Measurements from ENCODE around the gene COL20A1. TPM values are rescaled to one million over a fixed set of nuclear protein-coding genes. Genes with fewer than 3 reads are reported as not detected.

Gene COL20A1
- total RNA-seq, 1 experiment from 2014 or later, result 2.3 TPM

DNA sequence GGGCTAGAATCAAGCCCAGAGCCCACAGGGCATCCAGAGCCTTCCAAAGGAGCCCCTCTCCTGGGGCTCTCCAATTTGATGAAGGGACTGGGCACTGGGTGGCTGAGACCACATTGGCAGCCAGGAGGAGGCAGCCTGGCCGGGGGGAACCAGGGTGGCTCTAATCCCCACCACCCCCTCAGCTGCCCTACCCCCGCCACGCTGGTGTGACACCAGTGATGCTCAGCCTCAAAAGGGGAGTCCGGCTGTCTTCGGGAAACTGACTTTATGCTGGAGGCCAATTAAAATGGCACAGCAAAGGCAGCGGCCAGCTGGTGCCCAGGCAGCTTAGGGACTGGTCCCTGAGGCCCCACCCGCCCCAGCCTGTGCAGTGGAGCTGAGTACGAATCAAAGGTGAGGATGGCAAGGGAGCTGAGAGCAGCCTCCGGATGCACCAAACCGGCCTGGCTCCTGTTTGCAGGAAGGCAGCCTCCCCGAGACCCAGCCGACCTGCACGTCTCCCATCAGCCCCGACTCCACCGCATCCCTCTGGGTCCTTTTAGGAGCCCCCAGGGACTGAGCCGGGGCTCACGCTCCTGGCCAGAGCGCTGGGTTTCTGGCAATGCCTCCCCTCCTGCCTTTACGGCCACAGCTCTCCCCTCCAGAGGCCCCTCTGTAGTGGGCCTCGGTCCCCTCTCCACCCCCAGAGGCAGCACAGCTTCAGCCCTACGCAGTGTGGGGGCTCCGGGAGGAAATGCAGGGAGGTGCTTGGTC, 39.7 kb downstream of the COL20A1 start:
- TF ChIP-seq, protein P1, sequence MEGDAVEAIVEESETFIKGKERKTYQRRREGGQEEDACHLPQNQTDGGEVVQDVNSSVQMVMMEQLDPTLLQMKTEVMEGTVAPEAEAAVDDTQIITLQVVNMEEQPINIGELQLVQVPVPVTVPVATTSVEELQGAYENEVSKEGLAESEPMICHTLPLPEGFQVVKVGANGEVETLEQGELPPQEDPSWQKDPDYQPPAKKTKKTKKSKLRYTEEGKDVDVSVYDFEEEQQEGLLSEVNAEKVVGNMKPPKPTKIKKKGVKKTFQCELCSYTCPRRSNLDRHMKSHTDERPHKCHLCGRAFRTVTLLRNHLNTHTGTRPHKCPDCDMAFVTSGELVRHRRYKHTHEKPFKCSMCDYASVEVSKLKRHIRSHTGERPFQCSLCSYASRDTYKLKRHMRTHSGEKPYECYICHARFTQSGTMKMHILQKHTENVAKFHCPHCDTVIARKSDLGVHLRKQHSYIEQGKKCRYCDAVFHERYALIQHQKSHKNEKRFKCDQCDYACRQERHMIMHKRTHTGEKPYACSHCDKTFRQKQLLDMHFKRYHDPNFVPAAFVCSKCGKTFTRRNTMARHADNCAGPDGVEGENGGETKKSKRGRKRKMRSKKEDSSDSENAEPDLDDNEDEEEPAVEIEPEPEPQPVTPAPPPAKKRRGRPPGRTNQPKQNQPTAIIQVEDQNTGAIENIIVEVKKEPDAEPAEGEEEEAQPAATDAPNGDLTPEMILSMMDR (conservative IDR thresholded peaks at IDR 0.05), result no peak
- Mint-ChIP-seq H3K27me3 (ENCODE audit: low read depth) (peaks cover 35% of the 10 kb centered on the region), H3K36me3 (ENCODE audit: insufficient read depth in 1 of 3, low read depth in 3 of 3) (peaks cover 0 to 9% (median 8%) of the 10 kb centered on the region in 3 experiments; a peak in 5 of 7 replicates), H3K4me1 (peaks cover 0 to 9% of the 10 kb centered on the region in 2 experiments; a peak in 3 of 4 replicates), H3K4me3 (no peak overlapping the region), H3K27ac (no peak overlapping the region), H3K9me3 (peaks cover 6 to 19% of the 10 kb centered on the region in 2 experiments)
- no peak overlapping the region for H3K56ac ChIP-seq (ENCODE audit: insufficient read length, low read depth, low read length)
- no peaks in the 10 kb centered on the region for H3K9me3 ChIP-seq (ENCODE audit: control insufficient read depth, low read depth, low read length)
- H3K18ac ChIP-seq (ENCODE audit: insufficient read length, low read depth, low read length), result no peak overlapping the region
- no peak overlapping the region for H2BK12ac ChIP-seq (ENCODE audit: insufficient read length, low read depth, low read length)
- H2BK15ac ChIP-seq (ENCODE audit: low read depth, low read length), result no peak overlapping the region
- no peak overlapping the region for H3K4me2 ChIP-seq (ENCODE audit: insufficient read depth, insufficient read length, low read length)
- DNase-seq, result no peak
- no peak overlapping the region for H3K23ac ChIP-seq (ENCODE audit: insufficient read length, low read depth, low read length)
- H2AK5ac ChIP-seq (ENCODE audit: insufficient read length, low read length), result no peak overlapping the region
- no peak overlapping the region for H3K4ac ChIP-seq (ENCODE audit: low read depth, low read length)
- H4K20me1 ChIP-seq (ENCODE audit: control insufficient read depth, insufficient read depth, insufficient read length), result no peaks in the 10 kb centered on the region
- H3K9ac ChIP-seq (ENCODE audit: extremely low read depth, insufficient read length, low read length), result no peak overlapping the region
- H3K23me2 ChIP-seq (ENCODE audit: insufficient read length, low read depth, low read length, poor library complexity, severe bottlenecking), result no peaks in the 10 kb centered on the region
- H2BK5ac ChIP-seq (ENCODE audit: insufficient read length, low read length), result no peak overlapping the region
- H3K4me1 ChIP-seq (ENCODE audit: insufficient read depth, low read length), result no peaks in the 10 kb centered on the region
- no peak overlapping the region for H2AFZ ChIP-seq (ENCODE audit: low read length)
- no peak overlapping the region for H3T11ph ChIP-seq (ENCODE audit: low read length)
- H4K8ac ChIP-seq (replicated peaks; ENCODE audit: insufficient read length, low read depth, low read length), result no peak overlapping the region
- H3K79me2 ChIP-seq (ENCODE audit: insufficient read depth, low read length), result no peaks in the 10 kb centered on the region; the same call in 1 of the 2 replicates
- no peak overlapping the region for H3K27ac ChIP-seq (ENCODE audit: insufficient read length, low read depth, low read length)
- no peak overlapping the region for H2BK20ac ChIP-seq (ENCODE audit: low read depth, low read length, poor library complexity, severe bottlenecking)
- no peak overlapping the region for H2BK120ac ChIP-seq (ENCODE audit: low read depth, low read length, poor library complexity, severe bottlenecking)
- H3K27me3 ChIP-seq (ENCODE audit: insufficient read depth, low read length), result no peaks in the 10 kb centered on the region
- peak overlapping the region; percentile 58 for H4K91ac ChIP-seq (ENCODE audit: insufficient read length, low read depth, low read length)
- no peak overlapping the region for H4K5ac ChIP-seq (ENCODE audit: insufficient read length, low read depth, low read length)
- H3K79me1 ChIP-seq (ENCODE audit: insufficient read depth, low read depth, low read length, poor library complexity, severe bottlenecking), result no peaks in the 10 kb centered on the region
- no peak overlapping the region for H3K14ac ChIP-seq (ENCODE audit: insufficient read depth, low read length)
- WGBS (ENCODE audit: extremely low coverage, insufficient read length, low lambda C conversion rate), result no CpG with 5 or more reads among the region's 22 CpGs

All from H9 (cell line).